Hematopoietic multipotent progenitor cell treated with erythropoietin and hydrocortisone succinate and interleukin-3 and kit ligand, for 17 days (in vitro differentiated cells): ENCODE measurements around the gene NFAM1.

Experiments
- DNase-seq: peaks from one replicate; pipeline ENCODE4 v3.0.0-alpha.2; 2015; ENCODE audit warnings: low spot score

The NFAM1 gene

GRCh38 chr22:42358643-42359558 lies 73.3 kb downstream of the NFAM1 start:
- no peak for DNase-seq

- no peak for DNase-seq
Measured at GRCh38 chr22:42357634-42358296, 74.4 kb downstream of the NFAM1 start.

DNA sequence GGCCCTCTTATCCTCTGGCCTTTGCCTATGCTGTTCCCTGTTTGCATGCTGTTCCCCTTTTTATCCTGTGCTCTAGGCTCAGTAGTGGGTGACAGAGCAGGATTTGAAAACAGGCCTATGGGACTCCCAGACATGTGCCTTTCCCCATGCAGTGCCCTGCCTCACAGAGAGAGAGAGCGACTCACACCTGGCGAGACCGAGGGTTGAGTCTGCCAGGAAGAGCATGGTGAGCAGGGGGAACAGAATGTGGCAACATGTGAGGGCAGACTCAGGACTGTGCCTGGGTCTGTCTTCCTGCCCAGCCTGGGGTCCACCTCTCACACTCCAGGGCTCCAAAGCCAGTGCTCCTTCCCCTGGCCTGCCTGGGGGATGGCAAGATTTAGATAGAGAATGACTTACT lies 75.0 kb downstream of the NFAM1 start:
- no peak for DNase-seq

GRCh38 chr22:42356533-42356932 lies 75.7 kb downstream of the NFAM1 start:
- no peak for DNase-seq

DNA sequence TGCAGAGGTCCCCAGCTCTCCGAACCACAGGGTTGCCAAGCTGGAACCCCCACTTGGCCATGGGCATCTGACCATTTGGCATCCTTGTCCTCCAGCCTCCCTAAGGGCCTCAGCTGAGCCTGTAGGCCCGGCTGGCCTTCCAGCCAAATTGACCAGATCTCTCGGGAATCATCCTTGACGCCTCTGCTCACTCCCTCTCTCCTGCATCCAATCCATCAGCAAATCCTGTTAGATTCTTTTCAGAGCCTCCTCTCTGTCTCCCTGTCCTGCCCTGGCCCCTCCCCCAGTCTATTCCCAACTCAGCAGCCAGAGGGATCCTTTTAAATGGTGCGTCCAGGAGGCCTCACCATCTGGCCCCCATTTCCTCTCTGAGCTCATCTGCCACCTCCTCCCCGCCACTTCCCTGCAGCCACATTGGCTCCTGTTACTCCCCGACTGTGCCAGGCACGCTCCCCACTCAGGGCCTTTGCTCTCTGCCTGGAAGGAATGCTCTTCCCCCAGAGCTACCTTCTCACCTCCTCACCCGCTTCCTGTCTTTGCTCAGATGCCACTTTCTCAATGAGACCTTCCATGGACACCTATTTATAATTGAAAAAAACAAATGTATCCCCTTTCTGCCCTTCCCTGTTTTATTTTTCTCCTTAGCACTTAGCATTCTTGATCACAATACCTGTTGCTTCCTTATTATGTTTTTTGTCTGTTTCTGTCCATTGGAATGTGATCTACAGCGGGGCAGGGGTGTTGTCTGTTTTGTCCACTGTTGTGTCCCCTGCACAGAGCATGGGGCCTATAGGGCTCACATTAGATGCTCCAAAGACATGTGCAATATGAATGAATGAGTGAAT lies 78.1 kb downstream of the NFAM1 start:
- DNase-seq = no peak

DNA sequence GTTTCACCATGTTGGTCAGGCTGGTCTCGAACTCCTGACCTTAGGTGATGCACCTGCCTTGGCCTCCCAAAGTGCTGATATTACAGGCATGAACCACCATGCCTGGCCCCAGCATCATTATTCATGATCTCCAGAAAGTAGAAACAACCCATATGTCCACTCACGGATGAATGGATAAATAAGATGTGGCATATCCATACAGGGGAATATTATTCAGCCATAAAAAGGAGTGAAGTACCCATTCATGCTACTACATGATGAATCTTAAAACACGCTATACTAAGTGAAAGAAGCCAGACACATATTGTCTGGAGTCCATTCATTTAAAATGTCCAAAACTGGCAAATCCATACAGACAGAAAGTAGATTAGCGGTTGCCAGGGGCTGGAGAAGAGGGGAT lies 81.8 kb downstream of the NFAM1 start:
- no peak for DNase-seq

GRCh38 chr22:42347281-42347824 lies 84.8 kb downstream of the NFAM1 start:
- no peak for DNase-seq

GRCh38 chr22:42346722-42347121 lies 85.5 kb downstream of the NFAM1 start:
- DNase-seq = no peak

DNA sequence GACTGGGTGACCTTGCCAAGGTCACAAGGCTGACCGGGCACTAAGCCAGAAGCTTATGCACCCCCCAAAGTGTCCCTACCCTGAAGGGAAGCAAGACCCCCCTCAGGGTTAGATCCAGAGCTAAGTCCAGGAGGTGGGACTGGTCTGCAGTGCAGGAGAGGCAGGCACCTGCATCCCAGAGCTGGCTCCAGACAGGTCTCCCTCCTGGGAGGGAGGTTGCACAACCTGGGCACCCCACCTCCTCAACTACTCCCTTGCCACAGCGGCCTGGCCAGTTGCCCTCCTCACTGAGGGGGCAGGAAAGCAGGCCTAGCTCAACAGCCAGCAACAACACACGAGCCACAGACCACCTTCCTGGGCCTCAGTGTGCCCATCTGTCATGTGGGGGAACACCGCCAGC lies 86.7 kb downstream of the NFAM1 start:
- DNase-seq = no peak

DNA sequence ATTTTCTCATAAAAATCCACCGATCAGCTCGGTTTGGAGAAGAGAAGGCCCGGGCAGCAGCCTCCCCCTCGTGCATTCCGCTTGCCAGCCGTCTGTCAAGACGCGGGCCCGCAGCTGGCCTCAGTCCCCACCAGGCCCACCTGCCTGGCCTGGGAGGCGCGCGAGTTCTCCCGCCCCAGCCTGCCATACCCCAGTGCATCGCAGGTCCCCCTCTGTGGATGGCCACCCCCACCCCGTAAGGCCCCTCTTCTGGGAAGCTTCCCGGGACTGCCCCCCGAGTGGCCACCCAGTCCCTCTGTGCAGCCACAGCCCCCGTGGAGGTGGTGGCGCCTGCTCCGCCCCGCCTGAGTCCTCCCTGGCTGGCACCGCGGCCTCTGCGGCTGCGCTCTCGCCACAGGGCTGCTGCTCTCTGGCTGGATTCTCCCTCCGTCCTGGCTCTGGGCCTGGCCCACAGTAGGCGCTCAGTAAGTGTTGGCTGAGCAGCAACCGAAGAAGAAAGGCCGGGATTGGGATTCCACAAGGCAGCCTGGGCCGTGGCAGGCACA lies 87.8 kb downstream of the NFAM1 start:
- no peak for DNase-seq

GRCh38 chr22:42343531-42344081 lies 88.6 kb downstream of the NFAM1 start:
- DNase-seq = no peak

DNA sequence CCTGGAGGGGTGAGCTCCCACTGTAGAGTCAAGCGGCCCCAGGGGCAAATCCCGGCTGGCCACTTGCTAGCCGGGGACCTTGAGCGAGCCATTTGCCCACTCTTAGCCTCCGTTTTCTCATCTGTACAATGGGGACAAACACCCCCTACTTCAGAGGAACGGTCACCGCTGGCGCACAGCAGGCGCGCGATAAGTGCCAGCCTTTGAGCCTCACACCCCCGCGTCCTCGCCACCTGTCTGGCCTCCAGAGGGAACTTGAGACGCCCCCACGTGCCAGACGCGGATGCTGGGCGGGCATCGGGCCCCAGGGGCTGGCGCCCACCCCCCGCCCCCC lies 89.1 kb downstream of the NFAM1 start:
- no peak for DNase-seq

DNA sequence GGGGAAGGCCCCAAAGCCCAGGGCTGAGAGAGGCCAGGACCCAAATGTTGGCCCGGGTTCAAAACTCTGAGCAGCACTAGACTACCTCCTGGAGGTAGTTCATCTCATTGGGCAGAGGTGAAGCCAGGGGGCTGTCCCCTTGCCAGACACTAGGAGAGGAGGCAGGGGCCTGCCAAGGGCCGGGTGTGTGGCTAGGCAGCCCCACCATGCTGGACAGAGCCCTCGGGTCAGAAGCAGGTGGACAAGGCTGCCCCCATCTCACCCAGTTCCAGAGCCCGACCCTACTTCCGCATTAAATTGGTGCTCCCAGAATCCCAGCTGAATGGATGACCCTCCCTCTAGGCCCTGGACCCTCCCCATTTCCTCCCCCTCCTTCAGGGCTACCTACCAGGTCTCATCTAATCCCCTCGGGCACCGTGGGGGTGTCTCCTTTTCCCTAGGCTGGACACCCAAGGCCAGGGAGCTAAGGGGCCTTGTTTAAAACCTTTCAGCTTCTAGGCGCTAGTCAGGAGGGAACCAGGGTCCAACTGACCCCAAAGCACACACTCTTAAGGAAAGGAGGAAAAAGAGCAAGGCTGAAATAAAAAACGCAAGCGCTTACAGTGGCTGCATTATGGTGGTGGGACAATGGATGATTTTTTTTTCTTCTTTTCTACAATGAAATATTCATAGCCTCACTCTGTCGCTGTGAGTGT lies 89.6 kb downstream of the NFAM1 start:
- DNase-seq = no peak

DNA sequence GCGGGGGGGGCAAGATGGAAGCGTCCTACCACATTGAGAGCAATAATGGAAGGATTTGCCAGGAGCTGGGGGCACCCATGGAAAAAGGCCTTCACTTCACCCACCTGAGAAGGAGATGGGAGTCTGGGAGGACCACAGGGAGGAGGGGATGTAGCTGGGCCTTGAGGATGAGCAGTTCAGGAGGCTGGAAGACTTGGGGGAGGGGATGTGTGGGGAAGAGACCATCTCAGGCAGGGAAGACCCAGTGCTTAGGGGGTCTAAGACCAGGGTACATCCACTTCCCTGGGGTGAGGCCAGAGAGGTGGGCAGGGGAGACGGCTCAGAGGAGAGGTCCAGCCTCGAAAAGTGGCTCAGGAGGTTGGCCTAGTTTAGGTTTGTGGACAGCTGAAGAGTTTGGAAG lies 90.4 kb downstream of the NFAM1 start:
- DNase-seq = no peak

DNA sequence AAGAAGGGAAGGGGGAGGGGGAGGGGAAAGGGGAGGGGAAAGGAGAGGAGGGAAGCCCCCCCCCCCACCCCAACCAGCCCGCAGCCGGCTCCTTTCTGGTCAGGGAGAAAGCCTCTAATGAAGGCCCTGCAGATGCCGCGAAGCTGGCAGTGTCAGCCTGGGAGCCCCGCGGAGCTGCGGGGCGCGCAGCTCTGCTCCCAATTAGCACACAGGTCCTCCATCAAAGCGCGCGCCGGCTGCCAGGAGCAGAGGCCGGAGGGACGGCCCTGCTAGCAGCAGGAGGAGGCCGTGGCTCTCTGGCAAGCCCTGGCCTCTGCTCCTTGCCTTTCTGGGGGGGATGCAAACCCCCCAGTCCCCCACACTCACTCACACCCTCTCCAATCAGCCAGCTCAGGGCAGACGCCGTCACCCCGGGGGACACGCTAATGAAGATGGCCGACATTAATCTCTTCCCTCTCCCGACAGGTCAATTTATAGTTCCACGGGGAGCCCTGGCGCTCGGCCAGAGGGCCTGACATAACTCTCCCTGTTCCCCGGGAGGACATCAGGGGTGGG lies 91.3 kb downstream of the NFAM1 start:
- DNase-seq = no peak

DNA sequence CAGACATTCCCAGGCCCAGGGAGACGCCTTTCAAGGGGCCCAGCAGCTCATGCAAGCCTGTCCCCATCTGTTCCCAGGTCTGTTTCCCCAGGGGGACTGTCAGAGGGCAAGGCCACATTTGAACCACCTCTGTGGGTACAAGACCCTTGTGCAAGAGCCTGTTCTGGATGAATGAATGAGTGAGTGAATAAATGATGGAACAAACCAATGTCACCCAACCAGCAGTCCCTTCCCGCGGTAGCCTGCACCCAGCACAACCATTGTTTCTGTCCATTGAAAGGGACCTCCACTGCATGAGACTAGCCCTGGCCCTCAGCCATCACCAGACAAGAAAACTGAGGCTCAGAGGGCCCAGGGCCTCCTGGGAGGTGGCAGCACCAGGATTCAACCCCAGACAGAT lies 92.1 kb downstream of the NFAM1 start:
- no peak for DNase-seq

GRCh38 chr22:42338479-42338878 lies 93.7 kb downstream of the NFAM1 start:
- DNase-seq = no peak

GRCh38 chr22:42337356-42337755 lies 94.8 kb downstream of the NFAM1 start:
- DNase-seq = no peak

- DNase-seq = no peak
Measured at GRCh38 chr22:42336527-42337227, 95.5 kb downstream of the NFAM1 start.

DNA sequence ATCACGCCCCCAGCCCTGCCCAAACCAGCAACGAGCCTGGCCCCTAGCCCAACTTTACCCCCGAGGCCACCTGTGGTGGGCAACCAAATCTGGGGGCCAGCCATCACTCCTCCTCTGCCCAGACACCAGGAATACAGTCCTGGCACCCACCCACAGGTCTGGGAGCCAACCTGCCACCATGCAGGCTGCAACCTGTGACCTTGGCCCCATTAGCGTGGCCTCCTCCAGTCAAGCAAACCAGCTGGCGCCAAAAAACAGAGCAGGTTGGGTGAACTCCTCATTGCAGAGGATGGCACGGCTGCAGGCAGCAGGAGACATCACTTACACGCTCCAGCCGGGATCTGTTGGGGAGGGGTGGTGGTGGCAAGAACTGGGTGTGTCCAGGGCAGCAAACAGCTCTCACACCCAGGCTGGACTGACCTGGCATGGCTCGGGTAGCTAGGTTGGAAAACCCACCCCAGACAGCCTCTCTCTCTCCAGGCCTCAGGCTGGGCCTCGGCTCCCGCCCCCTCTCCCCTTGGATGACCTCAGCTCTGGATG lies 96.3 kb downstream of the NFAM1 start:
- DNase-seq = no peak
